GM23338 (cell line): ENCODE data around the gene CNTRL. TPM values are rescaled to one million over a fixed set of nuclear protein-coding genes. Genes with fewer than 3 reads are reported as not detected.

Source experiments
- ATAC-seq: fragments of 200-7000 bp; cut with Tn5 transposase; 3 replicates; pipeline ENCODE4 v1.9.1; 2020
- DNase-seq: peaks from one replicate; pipeline ENCODE4 v3.0.0-alpha.2; 2015; ENCODE audit warnings: low spot score
- H2AFZ ChIP-seq: fragments of 200-600 bp; sonication (generic); 2 replicates; pipeline ENCODE4 v1.8.0; 2016; ENCODE audit warnings: antibody characterized with exemption, mild to moderate bottlenecking, moderate library complexity
- H3F3A ChIP-seq: fragments of 200-600 bp; sonication (generic); replicated peaks from 2 replicates; pipeline ENCODE4 v1.8.0; 2017; ENCODE audit warnings: antibody characterized with exemption, mixed run types, low read depth
- H3K27ac ChIP-seq: fragments of 200-600 bp; sonication (generic); 2 replicates; pipeline ENCODE4 v1.6.1; 2016; ENCODE audit warnings: low read depth
- H3K27me3 ChIP-seq: fragments of 200-600 bp; sonication (generic); 2 replicates; pipeline ENCODE4 v1.8.0; 2016; ENCODE audit warnings: mild to moderate bottlenecking, mixed run types, moderate library complexity; ENCODE audit not compliant: insufficient read depth
- H3K36me3 ChIP-seq: fragments of 200-600 bp; sonication (generic); 2 replicates; pipeline ENCODE4 v1.8.0; 2016; ENCODE audit warnings: mild to moderate bottlenecking; ENCODE audit not compliant: insufficient read depth
- H3K4me1 ChIP-seq: fragments of 200-600 bp; sonication (generic); 2 replicates; pipeline ENCODE4 v1.8.0; 2016; ENCODE audit warnings: mild to moderate bottlenecking, moderate library complexity; ENCODE audit not compliant: insufficient read depth
- H3K4me2 ChIP-seq: fragments of 200-600 bp; sonication (generic); 2 replicates; pipeline ENCODE4 v1.7.1; 2017; ENCODE audit warnings: mixed run types
- H3K4me3 ChIP-seq: fragments of 200-600 bp; sonication (generic); 2 replicates; pipeline ENCODE4 v1.6.1; 2016; ENCODE audit warnings: mixed run types
- H3K79me2 ChIP-seq: fragments of 200-600 bp; sonication (generic); replicated peaks from 2 replicates; pipeline ENCODE4 v1.8.0; 2017; ENCODE audit warnings: mild to moderate bottlenecking; ENCODE audit not compliant: insufficient read depth
- H3K9me2 ChIP-seq: fragments of 200-600 bp; sonication (generic); 2 replicates; pipeline ENCODE4 v1.8.0; 2017; ENCODE audit not compliant: insufficient read depth
- H4K20me1 ChIP-seq: fragments of 200-600 bp; sonication (generic); replicated peaks from 2 replicates; pipeline ENCODE4 v1.8.0; 2017; ENCODE audit warnings: mild to moderate bottlenecking; ENCODE audit not compliant: insufficient read depth
- H3K27ac Mint-ChIP-seq: 2 replicates; pipeline ENCODE4 v1.8.0; 2020; ENCODE audit warnings: inconsistent platforms, mild to moderate bottlenecking, moderate library complexity, mixed read lengths
- H3K27me3 Mint-ChIP-seq: 3 replicates; pipeline ENCODE4 v1.8.0; 2022; ENCODE audit warnings: low read depth, mild to moderate bottlenecking, moderate library complexity, mixed read lengths, inconsistent platforms; ENCODE audit not compliant: insufficient read depth, poor library complexity
- H3K36me3 Mint-ChIP-seq: 3 replicates; pipeline ENCODE4 v1.8.0; 2021; ENCODE audit warnings: low read depth, mild to moderate bottlenecking, inconsistent platforms, moderate library complexity, mixed read lengths
- H3K4me1 Mint-ChIP-seq: 3 replicates; pipeline ENCODE4 v1.8.0; 2020; ENCODE audit warnings: mild to moderate bottlenecking, inconsistent platforms, mixed read lengths
- H3K4me3 Mint-ChIP-seq: 3 replicates; pipeline ENCODE4 v1.8.0; 2021; ENCODE audit warnings: moderate library complexity, mild to moderate bottlenecking, inconsistent platforms, mixed read lengths
- H3K9me3 Mint-ChIP-seq: 3 replicates; pipeline ENCODE4 v1.8.0; 2020; ENCODE audit warnings: moderate library complexity, mild to moderate bottlenecking, inconsistent platforms, mixed read lengths
- CREB1 ChIP-seq: fragments of 250-450 bp; sonication (Bioruptor Pico); IDR thresholded peaks from 2 replicates; pipeline ENCODE4 v1.5.0; 2020; ENCODE audit warnings: low read depth, mild to moderate bottlenecking, moderate library complexity
- CTCF ChIP-seq, 2 experiments: fragments of 200-600 bp in 1 of 2; sonication (generic) in 1 of 2; conservative IDR thresholded peaks; 2 replicates each; pipeline versions ENCODE4 v1.5.1 to v1.6.1; 2016 to 2017; ENCODE audit warnings: antibody characterized with exemption in 2 of 2, low read depth in 2 of 2, mild to moderate bottlenecking in 2 of 2, moderate library complexity in 1 of 2
- ETS1 ChIP-seq: IDR thresholded peaks from 2 replicates; pipeline ENCODE4 v1.6.1; 2016; ENCODE audit warnings: antibody characterized with exemption
- EZH2phosphoT487 ChIP-seq: fragments of 200-600 bp; sonication (generic); IDR thresholded peaks from one replicate; pipeline ENCODE4 v1.8.1; 2018; ENCODE audit warnings: antibody characterized with exemption; ENCODE audit not compliant: unreplicated experiment
- POLR2AphosphoS5 ChIP-seq: IDR thresholded peaks from 2 replicates; pipeline ENCODE4 v1.6.1; 2016; ENCODE audit warnings: antibody characterized with exemption, low read depth
- ZNF331 ChIP-seq: fragments of 250-450 bp; sonication (Bioruptor Pico); IDR thresholded peaks from 2 replicates; pipeline ENCODE4 v1.5.0; 2020; ENCODE audit warnings: low read depth, mild to moderate bottlenecking, moderate library complexity
- ZNF462 ChIP-seq: fragments of 250-450 bp; sonication (Bioruptor Pico); IDR thresholded peaks from 2 replicates; pipeline ENCODE4 v1.5.0; 2020; ENCODE audit warnings: mild to moderate bottlenecking, moderate library complexity
- polyA plus RNA-seq: library from polyadenylated mRNA; unstranded; fragments of >200 nt; fragmentation: Nextera tagmentation; extraction: Ambion mirVana; gene quantifications from 2 replicates; pipeline ENCODE4 v1.2.1, GENCODE V29; 2016
- total RNA-seq: library from RNA; depleted of rRNA; stranded (reverse); fragments of >200 nt; shearing (Covaris generic); gene quantifications from 2 replicates; pipeline ENCODE4 v1.2.3, GENCODE V29; 2014

CNTRL gene
- total and polyA plus RNA-seq, 2 experiments from 2014 or later: 9.2 to 11.7 TPM

DNA sequence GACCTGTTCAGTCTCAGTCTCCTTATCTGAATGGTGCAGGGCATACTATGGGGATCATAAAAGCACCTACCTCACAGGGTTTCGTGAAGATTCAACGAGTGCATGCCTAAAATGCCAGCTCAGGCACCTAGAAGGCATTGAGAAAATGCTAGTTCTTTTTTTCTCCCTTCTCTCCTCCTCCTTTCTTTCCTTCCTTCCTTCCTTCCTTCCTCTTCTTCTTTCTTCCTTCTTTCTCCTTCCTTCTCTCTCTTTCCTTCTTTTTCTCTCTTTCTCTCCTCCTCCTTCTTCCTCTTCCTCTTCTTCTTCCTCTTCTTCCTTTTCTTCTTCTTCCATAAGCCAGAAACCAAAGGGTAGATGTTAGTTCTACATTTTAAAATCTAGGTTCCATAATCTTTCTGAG is 139.2 kb downstream of the CNTRL start (continued):
- no peak for TF ChIP-seq ZNF462 (CRISPR knock-in tag)

GRCh38 chr9:121216271-121216805 is 141.6 kb downstream of the CNTRL start:
- H3K27ac ChIP-seq: no peak overlapping the region
- Mint-ChIP-seq H3K36me3 (peaks cover 3% of the 10 kb centered on the region; the same call in 2 of the 3 replicates), H3K9me3 (no peaks in the 10 kb centered on the region; the same call in 2 of the 3 replicates), H3K4me3 (no peak overlapping the region), H3K4me1 (peaks cover 24% of the 10 kb centered on the region), H3K27ac (no peak overlapping the region), H3K27me3 (peaks cover 9% of the 10 kb centered on the region)
- H3K4me2 ChIP-seq: no peak overlapping the region
- H3F3A ChIP-seq: no peaks in the 10 kb centered on the region
- no peak overlapping the region for H2AFZ ChIP-seq
- no peaks in the 10 kb centered on the region for H3K27me3 ChIP-seq
- H3K4me1 ChIP-seq: peaks cover 25% of the 10 kb centered on the region
- H3K36me3 ChIP-seq: no peaks in the 10 kb centered on the region
- H3K9me2 ChIP-seq: no peaks in the 10 kb centered on the region
- H3K79me2 ChIP-seq: no peaks in the 10 kb centered on the region
- H4K20me1 ChIP-seq: no peaks in the 10 kb centered on the region
- no peak for DNase-seq
- no peak for ATAC-seq
- H3K4me3 ChIP-seq: no peak overlapping the region
- TF ChIP-seq ETS1 (no peak), ZNF331 (CRISPR knock-in tag) (no peak), CREB1 (CRISPR knock-in tag) (no peak), POLR2AphosphoS5 (no peak), CTCF (conservative IDR thresholded peaks at IDR 0.05; ENCODE audit: low read depth in 2 of 2) (no peak), EZH2phosphoT487 (no peak)
